Duodenal mucosa (tissue), 2 donors: Measurements from ENCODE around the gene ARPP21.

ENCODE experiments used
- H3K27ac ChIP-seq: one replicate; pipeline ENCODE4 v1.7.0; 2013; ENCODE audit warnings: low read depth, low read length
- H3K27me3 ChIP-seq, 2 donors: one replicate each; pipeline ENCODE4 v1.7.0; 2013; ENCODE audit warnings: low read length in 2 of 2, control low read depth in 1 of 2; ENCODE audit not compliant: insufficient read depth in 2 of 2, control insufficient read depth in 1 of 2
- H3K36me3 ChIP-seq, 2 donors: one replicate each; pipeline ENCODE4 v1.7.0; 2013; ENCODE audit warnings: low read length in 2 of 2, control low read depth in 1 of 2; ENCODE audit not compliant: insufficient read depth in 2 of 2, control insufficient read depth in 1 of 2
- H3K4me1 ChIP-seq, 2 donors: one replicate each; pipeline ENCODE4 v1.7.0; 2013; ENCODE audit warnings: low read length in 2 of 2, control low read depth in 1 of 2; ENCODE audit not compliant: insufficient read depth in 2 of 2, control insufficient read depth in 1 of 2
- H3K4me3 ChIP-seq, 2 donors: one replicate each; pipeline ENCODE4 v1.7.0; 2013; ENCODE audit warnings: low read length in 2 of 2, low read depth in 1 of 2
- H3K9ac ChIP-seq, 2 donors: one replicate each; pipeline ENCODE4 v1.7.0; 2013; ENCODE audit warnings: low read length in 2 of 2, low read depth in 1 of 2
- H3K9me3 ChIP-seq, 2 donors: one replicate each; pipeline ENCODE4 v1.7.0; 2013; ENCODE audit warnings: low read length in 2 of 2, control low read depth in 1 of 2; ENCODE audit not compliant: control insufficient read depth in 1 of 2

Gene ARPP21

GRCh38 chr3:35705904-35706303, 66.6 kb downstream of the ARPP21 start:
- no peak overlapping the region for H3K9ac ChIP-seq
- no peaks in the 10 kb centered on the region for H3K4me1 ChIP-seq
- H3K9me3 ChIP-seq = no peaks in the 10 kb centered on the region
- H3K4me3 ChIP-seq = no peak overlapping the region
- H3K27me3 ChIP-seq = no peaks in the 10 kb centered on the region
- no peak overlapping the region for H3K27ac ChIP-seq
- H3K36me3 ChIP-seq = no peaks in the 10 kb centered on the region

DNA sequence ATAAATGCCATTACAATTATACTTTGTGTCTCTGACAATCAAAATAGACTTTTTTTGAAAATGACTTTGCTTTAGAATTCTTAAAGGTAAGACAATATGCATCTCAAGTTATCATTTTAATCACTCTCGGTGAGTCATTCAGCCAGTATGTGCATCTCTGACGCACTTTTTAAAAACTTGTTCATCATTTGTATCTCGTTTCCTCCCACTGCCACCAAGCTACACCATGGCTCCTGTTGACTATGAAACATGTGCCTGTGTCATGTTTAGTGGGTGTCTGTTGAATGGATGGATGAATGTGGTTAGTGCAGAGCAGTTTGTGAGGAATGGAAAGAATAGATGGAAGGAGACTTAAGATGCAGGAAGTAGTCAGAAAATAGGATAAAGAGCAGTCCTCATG, 68.6 kb downstream of the ARPP21 start:
- H3K27me3 ChIP-seq = no peaks in the 10 kb centered on the region
- H3K9ac ChIP-seq = no peak overlapping the region
- no peak overlapping the region for H3K4me3 ChIP-seq
- no peaks in the 10 kb centered on the region for H3K9me3 ChIP-seq
- no peaks in the 10 kb centered on the region for H3K4me1 ChIP-seq
- no peak overlapping the region for H3K27ac ChIP-seq
- H3K36me3 ChIP-seq = no peaks in the 10 kb centered on the region

- Histone ChIP-seq H3K27me3 (no peaks in the 10 kb centered on the region), H3K9ac (no peak overlapping the region), H3K9me3 (no peaks in the 10 kb centered on the region), H3K27ac (no peak overlapping the region), H3K4me3 (no peak overlapping the region), H3K36me3 (no peaks in the 10 kb centered on the region), H3K4me1 (no peaks in the 10 kb centered on the region)
These were observed 69.3 kb downstream of the ARPP21 start for GRCh38 chr3:35708394-35709271.

- no peaks in the 10 kb centered on the region for H3K27me3 ChIP-seq
- no peaks in the 10 kb centered on the region for H3K36me3 ChIP-seq
- H3K4me1 ChIP-seq = no peaks in the 10 kb centered on the region
- no peak overlapping the region for H3K9ac ChIP-seq
- H3K9me3 ChIP-seq = no peaks in the 10 kb centered on the region
- H3K27ac ChIP-seq = no peak overlapping the region
- H3K4me3 ChIP-seq = no peak overlapping the region
These were observed 70.4 kb downstream of the ARPP21 start for GRCh38 chr3:35709691-35710090.

DNA sequence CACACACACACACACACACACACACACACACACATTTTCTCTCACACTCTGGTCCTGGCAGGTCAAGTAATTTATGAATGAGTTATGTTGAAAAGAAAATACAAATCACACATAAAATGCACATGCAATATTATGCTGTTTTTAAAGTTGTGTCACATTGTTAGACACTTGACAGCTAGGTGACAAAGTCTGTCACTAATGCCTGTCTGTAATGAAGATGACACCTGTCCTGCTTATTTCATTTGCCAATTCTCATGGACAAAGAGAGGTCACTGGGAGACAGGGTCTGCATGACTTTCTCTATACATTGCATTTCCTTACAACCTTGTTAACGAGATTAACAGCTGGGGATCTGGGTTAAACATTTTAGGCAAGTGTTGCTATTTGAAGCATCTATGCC, 71.2 kb downstream of the ARPP21 start:
- no peaks in the 10 kb centered on the region for H3K27me3 ChIP-seq
- H3K4me3 ChIP-seq = no peak overlapping the region
- H3K27ac ChIP-seq = no peak overlapping the region
- H3K9me3 ChIP-seq = no peaks in the 10 kb centered on the region
- no peaks in the 10 kb centered on the region for H3K4me1 ChIP-seq
- no peak overlapping the region for H3K9ac ChIP-seq
- H3K36me3 ChIP-seq = no peaks in the 10 kb centered on the region

DNA sequence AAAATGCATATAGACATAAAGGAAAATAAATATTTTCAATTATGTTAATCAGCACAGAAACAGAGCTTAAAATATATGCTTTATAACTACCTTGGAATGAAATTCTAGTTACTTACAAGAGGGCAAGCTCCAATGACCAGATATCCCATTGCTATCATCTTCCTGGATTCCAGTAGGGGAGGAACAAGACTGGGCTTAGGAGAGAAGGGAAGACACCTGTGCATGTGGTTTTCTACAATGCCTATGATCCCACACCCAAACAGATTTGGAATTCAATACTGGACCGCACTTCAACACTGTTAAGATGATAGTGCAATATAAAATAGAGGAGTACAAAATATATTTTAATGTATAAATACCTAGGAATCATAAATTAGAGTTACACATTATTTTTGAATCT, 79.6 kb downstream of the ARPP21 start:
- Histone ChIP-seq H3K4me1 (no peaks in the 10 kb centered on the region), H3K36me3 (no peaks in the 10 kb centered on the region), H3K4me3 (no peak overlapping the region), H3K9me3 (no peaks in the 10 kb centered on the region), H3K27ac (no peak overlapping the region), H3K9ac (no peak overlapping the region), H3K27me3 (no peaks in the 10 kb centered on the region)

GRCh38 chr3:35721628-35722027, 82.3 kb downstream of the ARPP21 start:
- Histone ChIP-seq H3K27ac (no peak overlapping the region), H3K36me3 (no peaks in the 10 kb centered on the region), H3K9me3 (no peaks in the 10 kb centered on the region)

DNA sequence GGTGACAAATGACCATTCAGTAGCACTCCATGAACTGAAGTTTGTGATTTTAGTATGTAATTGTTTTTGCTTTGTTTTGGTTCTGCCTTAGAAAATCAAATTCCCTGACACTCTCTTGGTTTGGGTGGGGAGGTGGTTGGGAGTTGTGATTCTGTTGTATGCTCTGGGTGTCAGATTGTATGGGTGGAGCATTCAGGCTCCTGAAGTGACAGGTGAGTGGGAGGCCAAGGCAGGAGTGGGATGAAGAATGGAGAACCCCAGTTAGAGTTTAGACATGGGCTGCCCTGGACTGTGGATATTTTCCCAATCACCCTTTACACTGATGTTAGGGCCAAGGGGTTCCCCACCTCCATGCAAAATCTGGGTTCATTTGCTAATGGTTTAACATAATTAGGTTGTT, 83.6 kb downstream of the ARPP21 start:
- Histone ChIP-seq H3K27ac (no peak overlapping the region), H3K27me3 (no peaks in the 10 kb centered on the region), H3K9me3 (no peaks in the 10 kb centered on the region), H3K4me1 (no peaks in the 10 kb centered on the region), H3K36me3 (no peaks in the 10 kb centered on the region), H3K4me3 (no peak overlapping the region), H3K9ac (no peak overlapping the region)

More at GRCh38 chr3:35721628-35722027, 82.3 kb downstream of the ARPP21 start:
- no peak overlapping the region for H3K4me3 ChIP-seq
- no peaks in the 10 kb centered on the region for H3K27me3 ChIP-seq
- H3K9ac ChIP-seq = no peak overlapping the region
- H3K4me1 ChIP-seq = no peaks in the 10 kb centered on the region

DNA sequence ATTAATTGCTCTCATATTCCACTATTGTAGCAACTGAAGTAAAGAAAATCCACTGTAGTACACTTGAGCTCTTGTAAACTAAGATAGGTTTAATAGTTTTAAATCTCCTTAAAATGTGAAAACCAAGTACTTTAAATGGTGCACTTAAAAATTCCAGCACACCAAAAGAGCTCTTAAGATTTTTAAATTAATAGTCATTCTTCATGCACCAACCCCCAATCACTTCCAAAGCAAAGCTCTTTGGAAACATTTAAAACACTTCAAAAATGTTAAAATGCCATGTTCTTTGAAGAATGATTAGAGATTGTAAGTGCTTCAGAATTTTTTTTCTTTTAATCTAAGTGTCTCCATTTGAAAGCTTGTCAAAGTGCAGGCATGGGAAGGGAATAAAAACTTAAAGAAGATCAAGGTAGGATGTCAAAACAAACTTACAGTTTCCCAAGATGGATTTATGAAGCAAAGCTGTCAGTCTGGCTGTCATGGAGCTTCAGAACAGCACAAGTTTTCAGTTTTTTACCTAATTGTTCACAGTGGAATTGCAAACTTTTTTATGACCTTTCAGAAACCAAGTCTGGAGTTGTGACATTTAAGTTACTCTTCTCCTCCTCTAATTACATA, 84.3 kb downstream of the ARPP21 start:
- Histone ChIP-seq H3K36me3 (no peaks in the 10 kb centered on the region), H3K27me3 (no peaks in the 10 kb centered on the region), H3K4me1 (no peaks in the 10 kb centered on the region), H3K9ac (no peak overlapping the region), H3K27ac (no peak overlapping the region), H3K4me3 (no peak overlapping the region), H3K9me3 (no peaks in the 10 kb centered on the region)

- Histone ChIP-seq H3K9me3 (no peaks in the 10 kb centered on the region), H3K9ac (no peak overlapping the region), H3K27me3 (no peaks in the 10 kb centered on the region), H3K27ac (no peak overlapping the region), H3K36me3 (no peaks in the 10 kb centered on the region), H3K4me3 (no peak overlapping the region), H3K4me1 (no peaks in the 10 kb centered on the region)
These were observed 84.8 kb downstream of the ARPP21 start for GRCh38 chr3:35724106-35724505.
